HepG2 (cell line): ENCODE measurements around the gene TXLNA. TPM values are rescaled to one million over a fixed set of nuclear protein-coding genes. Genes with fewer than 3 reads are reported as not detected.
A peak's percentile ranks its signal among the peaks of the same experiment; 100 is the strongest.

Experiments used
- ATAC-seq: fragments of 200-7000 bp; cut with Tn5 transposase; 3 replicates; pipeline ENCODE4 v1.9.1; 2020; ENCODE audit warnings: mild to moderate bottlenecking, moderate library complexity
- BruUV-seq: library from RNA; stranded (reverse); fragments of 400-500 nt; replicated peaks from 2 replicates; lab custom pipeline; 2021; lab: Mats Ljungman, UMichigan
- CTCF ChIA-PET: fragments of 300-600 bp; formaldehyde crosslinking; extraction: SDS; loops from one replicate; lab custom pipeline; 2021; ENCODE audit warnings: low total read pairs, inconsistent platforms, low intra/inter-chr PET ratio; lab: Yijun Ruan, JAX
- POLR2A ChIA-PET: fragments of 350-600 bp; sonication (Branson Sonifier 250); formaldehyde crosslinking; loops from one replicate; lab custom pipeline; 2020; ENCODE audit warnings: antibody characterized with exemption, inconsistent platforms; lab: Yijun Ruan, JAX
- DNase-seq: peaks from one replicate; pipeline ENCODE4 v3.0.0-alpha.2; 2015; ENCODE audit warnings: low spot score
- FAIRE-seq: peaks from 3 replicates; lab custom pipeline; 2011; peaks lifted over from hg19 to GRCh38; lab: Jason Lieb, UNC
- H2AFZ ChIP-seq: one replicate; pipeline ENCODE4 v1.6.1; 2011; ENCODE audit warnings: low read length, inconsistent platforms
- H3K27ac ChIP-seq: fragments of 300-600 bp; 3 replicates; pipeline ENCODE4 v1.8.0; 2011; ENCODE audit warnings: mixed run types, mild to moderate bottlenecking, mixed read lengths, low read length, inconsistent platforms; ENCODE audit not compliant: insufficient read depth; ENCODE audit errors: extremely low read length
- H3K27me3 ChIP-seq, 2 experiments: fragments of 200-600 bp in 1 of 2; 2 replicates in 1 of 2; 3 replicates in 1 of 2; pipeline versions ENCODE4 v1.6.0 to v1.8.0; 2011; ENCODE audit warnings: low read length in 2 of 2, mild to moderate bottlenecking in 2 of 2, moderate library complexity in 2 of 2, inconsistent platforms in 1 of 2; ENCODE audit not compliant: insufficient read depth in 2 of 2, control insufficient read depth in 1 of 2
- H3K36me3 ChIP-seq, 2 experiments: fragments of 200-600 bp in 1 of 2; replicated peaks in 1 of 2; 2 replicates in 1 of 2; 3 replicates in 1 of 2; pipeline versions ENCODE4 v1.5.1 to v1.8.0; 2011; ENCODE audit warnings: low read length in 2 of 2, inconsistent platforms in 1 of 2; ENCODE audit not compliant: insufficient read depth in 2 of 2, control insufficient read depth in 1 of 2
- H3K4me1 ChIP-seq: 2 replicates; pipeline ENCODE4 v1.5.1; 2012; ENCODE audit warnings: low read length, inconsistent platforms; ENCODE audit not compliant: insufficient read depth
- H3K4me2 ChIP-seq: 2 replicates; pipeline ENCODE4 v1.6.0; 2011; ENCODE audit warnings: low read depth, low read length, inconsistent platforms
- H3K4me3 ChIP-seq, 3 experiments: fragments of 200-600 bp in 1 of 3; sonication (generic), shearing (Covaris generic) in 1 of 3; replicated peaks in 1 of 3; 2 replicates each; pipeline ENCODE4 v1.5.1; 2011 to 2016; ENCODE audit warnings: low read length in 3 of 3, inconsistent platforms in 2 of 3, low read depth in 2 of 3, mild to moderate bottlenecking in 2 of 3, control low read depth in 1 of 3, mixed read lengths in 1 of 3; ENCODE audit not compliant: insufficient read depth in 1 of 3
- H3K79me2 ChIP-seq: one replicate; pipeline ENCODE4 v1.6.1; 2011; ENCODE audit warnings: low read length, inconsistent platforms; ENCODE audit not compliant: insufficient read depth
- H3K9ac ChIP-seq: 2 replicates; pipeline ENCODE4 v1.6.0; 2011; ENCODE audit warnings: mild to moderate bottlenecking, low read depth, low read length, inconsistent platforms; ENCODE audit not compliant: insufficient read depth
- H3K9me3 ChIP-seq: 2 replicates; pipeline ENCODE4 v1.5.1; 2012; ENCODE audit warnings: mild to moderate bottlenecking, low read length
- H4K20me1 ChIP-seq: 2 replicates; pipeline ENCODE4 v1.6.0; 2011; ENCODE audit warnings: inconsistent platforms, mild to moderate bottlenecking, low read length, moderate library complexity; ENCODE audit not compliant: insufficient read depth
- GTF2F1 ChIP-seq: fragments of 150-350 bp; IDR thresholded peaks from 2 replicates; pipeline ENCODE4 v1.6.1; 2014; ENCODE audit warnings: low read length
- HNRNPK ChIP-seq: fragments of 200-400 bp; formaldehyde crosslinking; IDR thresholded peaks from 2 replicates; pipeline ENCODE4 v1.6.1; 2018; ENCODE audit warnings: low read length, low read depth, moderate library complexity, mild to moderate bottlenecking; ENCODE audit not compliant: poor library complexity, severe bottlenecking
- KAT2B ChIP-seq: fragments of 150-350 bp; IDR thresholded peaks from 2 replicates; pipeline ENCODE4 v1.6.1; 2014; ENCODE audit warnings: low read depth, low read length, borderline replicate concordance
- MTA1 ChIP-seq: sonication (generic); formaldehyde crosslinking; IDR thresholded peaks from 2 replicates; pipeline ENCODE4 v1.4.0; 2020; ENCODE audit warnings: missing genetic modification reagents, mild to moderate bottlenecking, borderline replicate concordance
- MTA3 ChIP-seq: sonication (generic); formaldehyde crosslinking; IDR thresholded peaks from 2 replicates; pipeline ENCODE4 v1.4.0; 2020; ENCODE audit warnings: missing genetic modification reagents
- PHF20 ChIP-seq: sonication (generic); formaldehyde crosslinking; IDR thresholded peaks from 2 replicates; pipeline ENCODE4 v1.5.0; 2020; ENCODE audit warnings: mild to moderate bottlenecking, missing genetic modification reagents
- SP1 ChIP-seq, 2 experiments: fragments of 450-650 bp in 1 of 2; sonication (generic) in 1 of 2; formaldehyde crosslinking in 1 of 2; IDR thresholded peaks; 2 replicates each; pipeline versions ENCODE4 v1.4.0 to v1.6.1; 2016 to 2020; ENCODE audit warnings: missing genetic modification reagents in 1 of 2
- STAG1 ChIP-seq: sonication (generic); formaldehyde crosslinking; IDR thresholded peaks from 2 replicates; pipeline ENCODE4 v1.4.0; 2020; ENCODE audit warnings: missing genetic modification reagents
- ZFYVE20 ChIP-seq: sonication (generic); formaldehyde crosslinking; IDR thresholded peaks from 2 replicates; pipeline ENCODE4 v1.8.0; 2023; ENCODE audit warnings: low read depth, mild to moderate bottlenecking, moderate library complexity, missing genetic modification reagents, borderline replicate concordance
- ZNF619 ChIP-seq: sonication (generic); formaldehyde crosslinking; IDR thresholded peaks from 2 replicates; pipeline ENCODE4 v1.4.0; 2020; ENCODE audit warnings: mild to moderate bottlenecking, missing genetic modification reagents
- ZNF816 ChIP-seq: sonication (generic); formaldehyde crosslinking; IDR thresholded peaks from 2 replicates; pipeline ENCODE4 v1.8.0; 2022; ENCODE audit warnings: missing genetic modification reagents, mild to moderate bottlenecking, borderline replicate concordance
- WGBS: methylation state at CpG from one replicate; pipeline ENCODE4 v1.1.6; 2017; ENCODE audit warnings: low lambda C conversion rate; 5-methylcytosine and 5-hydroxymethylcytosine counted together
- in situ Hi-C: cut with HindIII; loops from 2 replicates; pipeline ENCODE4 v1.10.0; 2017; ENCODE audit warnings: low pct_unique_long_range_greater_than_20kb; ENCODE audit not compliant: extremely low pct_ligation_motif_present
- intact Hi-C: fragments of 100-400 bp; cut with micrococcal nuclease; formaldehyde crosslinking; loops from one replicate; pipeline ENCODE4 v1.10.0; 2022; ENCODE audit not compliant: unreplicated experiment
- polyA plus RNA-seq, 8 experiments: library from polyadenylated mRNA; depleted of rRNA in 3 of 8; stranded (reverse) in 7 of 8; unstranded in 1 of 8; fragments of >200 nt; fragmentation: Illumina TruSeq in 4 of 8; extraction: Trizol in 4 of 8; gene quantifications; 2 replicates each; pipeline versions ENCODE4 v1.2.1 to v1.2.3, GENCODE V29; 2011 to 2016; ENCODE audit warnings: low read depth in 4 of 8, missing spikeins in 1 of 8, mixed read lengths in 1 of 8; ENCODE audit not compliant: insufficient read depth in 1 of 8
- total RNA-seq, 5 experiments: library from RNA; depleted of rRNA; stranded (reverse); fragments of >200 nt; fragmentation: Illumina TruSeq; extraction: Trizol; gene quantifications; 2 replicates each; pipeline ENCODE4 v1.2.3, GENCODE V29; 2016; ENCODE audit warnings: low read depth in 1 of 5
- TF ChIP-seq, protein P1 (sequence below): sonication (generic); formaldehyde crosslinking; IDR thresholded peaks from 2 replicates; pipeline ENCODE4 v1.5.0; 2020; ENCODE audit warnings: missing genetic modification reagents
- TF ChIP-seq, protein P2 (sequence below): IDR thresholded peaks from 2 replicates; pipeline ENCODE4 v1.6.1; 2018; ENCODE audit warnings: missing genetic modification reagents, mild to moderate bottlenecking, missing compliant biosample characterization
- TF ChIP-seq, protein P3 (sequence below): sonication (generic); formaldehyde crosslinking; IDR thresholded peaks from 2 replicates; pipeline ENCODE4 v1.5.0; 2020; ENCODE audit warnings: missing genetic modification reagents

TXLNA gene
- total and polyA plus RNA-seq, 2 of the 13 experiments (the other 11 are each of a cell fraction or from before 2014, with no cell fraction given): 29.6 to 67.8 TPM

DNA sequence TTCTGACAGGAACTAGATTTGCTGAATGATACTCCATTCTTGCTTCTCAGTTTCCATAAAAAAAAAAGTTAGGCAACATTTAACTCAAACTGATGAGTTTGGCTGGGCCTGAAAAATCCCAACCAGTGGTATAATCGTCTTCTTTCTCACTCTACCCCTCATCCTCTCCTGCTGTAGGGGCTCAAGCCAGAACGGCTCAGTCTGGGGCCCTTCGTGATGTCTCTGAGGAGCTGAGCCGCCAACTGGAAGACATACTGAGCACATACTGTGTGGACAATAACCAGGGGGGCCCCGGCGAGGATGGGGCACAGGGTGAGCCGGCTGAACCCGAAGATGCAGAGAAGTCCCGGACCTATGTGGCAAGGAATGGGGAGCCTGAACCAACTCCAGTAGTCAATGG lies 1.6 kb downstream of the TXLNA start:
- H3K27ac ChIP-seq: peak overlapping the region; percentile 87
- no peak for FAIRE-seq
- in situ Hi-C loops: no loop called here
- ATAC-seq: no peak
- H3K79me2 ChIP-seq: peaks cover 45% of the 10 kb centered on the region
- 88% methylated on average over 9 of the region's 9 CpGs for WGBS
- H3K27me3 ChIP-seq: no peaks in the 10 kb centered on the region
- DNase-seq: no peak
- TSS peak; percentile 66 for BruUV-seq
- H2AFZ ChIP-seq: no peak overlapping the region
- CTCF ChIA-PET: no interaction called here
- peaks cover 9 to 28% of the 10 kb centered on the region in 2 experiments; a peak in 4 of 5 replicates for H3K36me3 ChIP-seq
- H3K9ac ChIP-seq: peak overlapping the region; percentile 84
- peak overlapping the region; percentile 58 to 76 (median 61); a peak in 5 of 6 replicates for H3K4me3 ChIP-seq
- TF ChIP-seq, protein P1, sequence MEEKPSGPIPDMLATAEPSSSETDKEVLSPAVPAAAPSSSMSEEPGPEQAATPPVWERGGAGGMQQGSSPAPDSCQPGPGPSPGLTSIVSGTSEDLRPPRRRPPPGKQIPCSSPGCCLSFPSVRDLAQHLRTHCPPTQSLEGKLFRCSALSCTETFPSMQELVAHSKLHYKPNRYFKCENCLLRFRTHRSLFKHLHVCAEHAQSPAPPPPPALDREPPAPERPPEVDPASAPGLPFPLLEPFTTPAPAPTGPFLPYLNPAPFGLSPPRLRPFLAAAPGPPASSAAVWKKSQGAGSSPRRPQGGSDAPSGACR: no peak
- TF ChIP-seq KAT2B (no peak), MTA1 (CRISPR knock-in tag) (no peak), STAG1 (no peak), ZFYVE20 (CRISPR knock-in tag) (no peak), HNRNPK (no peak)
- TF ChIP-seq, all 625 proteins: peak for 0
- H3K9me3 ChIP-seq: no peaks in the 10 kb centered on the region
- peak overlapping the region; percentile 80 for H3K4me2 ChIP-seq
- POLR2A ChIA-PET: interaction anchor here (0.6 to 2.7 kb wide), 6 partner anchors 17 to 131 kb away, joined by 4 to 38 read pairs (median 11); partner anchors contain the start of genes CCDC28B, HDAC1, LCK and TMEM39B
- H4K20me1 ChIP-seq: peaks cover 2% of the 10 kb centered on the region; the same call in 1 of the 2 replicates
- peaks cover 70% of the 10 kb centered on the region for H3K4me1 ChIP-seq
- intact Hi-C loops: no loop called here

DNA sequence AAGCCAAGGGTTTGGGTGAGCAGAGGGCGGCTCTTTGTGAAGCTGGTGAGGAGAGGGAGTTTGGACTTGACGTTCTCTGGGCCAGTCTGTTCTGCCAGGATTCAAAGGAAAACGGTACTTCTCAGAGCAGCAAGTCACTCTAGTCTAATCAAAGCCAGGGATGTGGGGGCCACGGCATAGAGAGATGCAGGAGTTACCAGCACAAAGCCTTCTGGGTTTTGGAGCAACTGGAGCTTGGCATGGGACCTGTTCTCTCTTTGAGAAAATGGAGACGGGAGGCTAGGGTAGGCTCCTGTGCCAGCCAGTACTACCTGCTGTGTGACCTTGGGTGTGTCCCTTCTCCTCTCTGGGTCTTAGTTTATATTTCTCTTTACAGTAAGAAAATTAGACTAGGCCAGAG lies 2.1 kb downstream of the TXLNA start:
- Histone ChIP-seq H3K79me2 (peaks cover 50% of the 10 kb centered on the region), H3K4me3 (peak overlapping the region in 1 of 3 experiments; percentile 76; a peak in 3 of 6 replicates), H3K36me3 (peaks cover 14 to 33% of the 10 kb centered on the region in 2 experiments; a peak in 4 of 5 replicates), H3K27me3 (no peaks in the 10 kb centered on the region), H4K20me1 (peaks cover 2% of the 10 kb centered on the region; the same call in 1 of the 2 replicates), H2AFZ (no peak overlapping the region), H3K4me2 (peak overlapping the region; percentile 80), H3K9me3 (no peaks in the 10 kb centered on the region), H3K4me1 (peaks cover 75% of the 10 kb centered on the region), H3K9ac (peak overlapping the region; percentile 84; the same call in 1 of the 2 replicates), H3K27ac (peak overlapping the region; percentile 7)
- DNase-seq: no peak
- in situ Hi-C loops: no loop called here
- ATAC-seq: no peak
- no TSS peak for BruUV-seq
- ChIA-PET CTCF (no interaction called here), POLR2A (interaction anchor here (0.6 kb wide), 1 partner anchor 39 kb away, joined by 4 read pairs; no protein-coding TSS in a partner anchor)
- FAIRE-seq: no peak
- 86% methylated on average over 5 of the region's 5 CpGs for WGBS
- intact Hi-C loops: no loop called here
- TF ChIP-seq, protein P2, sequence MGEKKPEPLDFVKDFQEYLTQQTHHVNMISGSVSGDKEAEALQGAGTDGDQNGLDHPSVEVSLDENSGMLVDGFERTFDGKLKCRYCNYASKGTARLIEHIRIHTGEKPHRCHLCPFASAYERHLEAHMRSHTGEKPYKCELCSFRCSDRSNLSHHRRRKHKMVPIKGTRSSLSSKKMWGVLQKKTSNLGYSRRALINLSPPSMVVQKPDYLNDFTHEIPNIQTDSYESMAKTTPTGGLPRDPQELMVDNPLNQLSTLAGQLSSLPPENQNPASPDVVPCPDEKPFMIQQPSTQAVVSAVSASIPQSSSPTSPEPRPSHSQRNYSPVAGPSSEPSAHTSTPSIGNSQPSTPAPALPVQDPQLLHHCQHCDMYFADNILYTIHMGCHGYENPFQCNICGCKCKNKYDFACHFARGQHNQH (CRISPR knock-in tag): no peak
- TF ChIP-seq SP1 (IDR thresholded peaks at IDR 0.05): no peak
- TF ChIP-seq SP1 (CRISPR knock-in tag; IDR thresholded peaks at IDR 0.05): no peak
- TF ChIP-seq ZNF619 (CRISPR knock-in tag): no peak
- TF ChIP-seq ZNF816 (CRISPR knock-in tag): no peak
- no peak for TF ChIP-seq PHF20 (CRISPR knock-in tag)
- TF ChIP-seq, protein P3, sequence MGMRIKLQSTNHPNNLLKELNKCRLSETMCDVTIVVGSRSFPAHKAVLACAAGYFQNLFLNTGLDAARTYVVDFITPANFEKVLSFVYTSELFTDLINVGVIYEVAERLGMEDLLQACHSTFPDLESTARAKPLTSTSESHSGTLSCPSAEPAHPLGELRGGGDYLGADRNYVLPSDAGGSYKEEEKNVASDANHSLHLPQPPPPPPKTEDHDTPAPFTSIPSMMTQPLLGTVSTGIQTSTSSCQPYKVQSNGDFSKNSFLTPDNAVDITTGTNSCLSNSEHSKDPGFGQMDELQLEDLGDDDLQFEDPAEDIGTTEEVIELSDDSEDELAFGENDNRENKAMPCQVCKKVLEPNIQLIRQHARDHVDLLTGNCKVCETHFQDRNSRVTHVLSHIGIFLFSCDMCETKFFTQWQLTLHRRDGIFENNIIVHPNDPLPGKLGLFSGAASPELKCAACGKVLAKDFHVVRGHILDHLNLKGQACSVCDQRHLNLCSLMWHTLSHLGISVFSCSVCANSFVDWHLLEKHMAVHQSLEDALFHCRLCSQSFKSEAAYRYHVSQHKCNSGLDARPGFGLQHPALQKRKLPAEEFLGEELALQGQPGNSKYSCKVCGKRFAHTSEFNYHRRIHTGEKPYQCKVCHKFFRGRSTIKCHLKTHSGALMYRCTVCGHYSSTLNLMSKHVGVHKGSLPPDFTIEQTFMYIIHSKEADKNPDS (CRISPR knock-in tag): no peak
- no peak for TF ChIP-seq GTF2F1
- no peak for TF ChIP-seq MTA3 (CRISPR knock-in tag)
